ENCODE results near the gene LDHAL6B. TPM values are rescaled to one million over a fixed set of nuclear protein-coding genes. Genes with fewer than 3 reads are reported as not detected.

LDHAL6B gene
- total and polyA plus RNA-seq, 2 of the 8 experiments (the other 6 are each of a cell fraction or from before 2014, with no cell fraction given): not detected

DNA sequence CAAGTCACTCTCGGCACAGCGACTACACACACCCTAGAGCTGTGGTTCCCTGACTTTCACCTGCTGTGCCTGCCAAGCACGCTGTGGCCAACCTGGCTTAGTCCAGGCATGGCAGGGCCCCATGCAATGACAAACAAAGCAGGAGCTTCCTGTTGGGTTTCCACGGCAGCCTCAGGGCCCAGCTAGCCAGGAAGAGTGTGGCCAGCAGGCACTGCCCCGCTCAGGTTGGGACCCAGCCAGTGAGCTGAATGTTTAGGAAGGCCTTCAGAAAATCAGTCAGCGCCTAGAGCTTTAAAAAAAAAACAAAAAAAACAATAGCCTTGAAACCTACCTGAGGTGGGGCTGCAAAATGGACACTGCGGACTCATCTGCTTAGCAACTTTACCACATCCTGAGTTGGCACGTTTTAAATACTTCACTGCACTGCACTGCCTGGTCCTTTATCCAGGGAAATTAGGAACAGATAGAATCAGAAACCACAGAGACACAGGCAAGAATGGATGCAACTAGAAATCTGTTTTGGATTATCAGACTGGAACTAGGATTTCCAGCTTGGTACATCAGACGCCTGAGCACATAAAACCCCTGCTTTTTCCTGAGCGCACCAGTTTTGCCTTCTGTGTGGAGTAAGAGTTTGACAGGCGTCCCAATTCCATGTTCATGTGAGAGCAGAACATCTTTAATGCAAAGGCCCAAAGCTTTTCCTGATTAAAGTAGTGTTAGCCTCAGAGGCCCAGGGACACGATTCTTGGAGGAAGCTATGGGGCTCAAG, 36.2 kb upstream of the LDHAL6B start:
- H3K9me3 ChIP-seq (ENCODE audit: insufficient read depth in 2 of 2, low read depth in 1 of 2, low read length in 1 of 2): no peaks in the 10 kb centered on the region
- H2AK5ac ChIP-seq (ENCODE audit: low read depth, low read length): no peak overlapping the region
- H3K36me3 ChIP-seq (ENCODE audit: control insufficient read depth in 2 of 4, insufficient read depth in 4 of 4, low read length in 3 of 4): peaks cover 2 to 36% (median 8%) of the 10 kb centered on the region in 4 experiments; a peak in 6 of 8 replicates
- no peak overlapping the region for H3K4me2 ChIP-seq (ENCODE audit: insufficient read depth in 1 of 2, low read depth in 2 of 2, low read length in 2 of 2)
- no peak overlapping the region for H3K9ac ChIP-seq (replicated peaks in 1 of 4; ENCODE audit: extremely low read depth in 1 of 4, low read depth in 3 of 4, low read length in 3 of 4)
- H3K56ac ChIP-seq (replicated peaks; ENCODE audit: insufficient read length, low read depth, low read length): no peak overlapping the region
- no peak for TF ChIP-seq EGR1 (IDR thresholded peaks at IDR 0.05; ENCODE audit: borderline replicate concordance, low read depth, low read length)
- TF ChIP-seq SP1 (IDR thresholded peaks at IDR 0.05; ENCODE audit: low read depth, low read length): no peak
- TF ChIP-seq RNF2 (IDR thresholded peaks at IDR 0.05; ENCODE audit: borderline replicate concordance, low read depth, low read length, missing control alignments, poor library complexity, severe bottlenecking): no peak
- TF ChIP-seq, protein P1, sequence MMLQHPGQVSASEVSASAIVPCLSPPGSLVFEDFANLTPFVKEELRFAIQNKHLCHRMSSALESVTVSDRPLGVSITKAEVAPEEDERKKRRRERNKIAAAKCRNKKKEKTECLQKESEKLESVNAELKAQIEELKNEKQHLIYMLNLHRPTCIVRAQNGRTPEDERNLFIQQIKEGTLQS (IDR thresholded peaks at IDR 0.05; ENCODE audit: insufficient read depth, low read depth, low read length): no peak
- H2AFZ ChIP-seq (ENCODE audit: low read length): no peak overlapping the region
- no peak overlapping the region for H3K23ac ChIP-seq (ENCODE audit: insufficient read length)
- H4K20me1 ChIP-seq (replicated peaks in 1 of 2; ENCODE audit: control insufficient read depth in 1 of 2, insufficient read depth in 2 of 2, low read length in 2 of 2): peaks cover 0 to 1% of the 10 kb centered on the region in 2 experiments
- H3K4me3 ChIP-seq (ENCODE audit: extremely low read depth in 1 of 4, insufficient read depth in 2 of 4, low read depth in 3 of 4, low read length in 4 of 4): no peak overlapping the region
- H4K91ac ChIP-seq (replicated peaks; ENCODE audit: insufficient read length, low read length): no peak overlapping the region
- ChIA-PET POLR2A (ENCODE audit: partially characterized antibody) (interaction anchor here (0.6 to 1.1 kb wide), 3 partner anchors 71 to 358 kb away, joined by 3 to 5 read pairs (median 3); no protein-coding TSS in a partner anchor), CTCF (ENCODE audit: partially characterized antibody) (interaction anchor here (0.6 to 4.1 kb wide), 11 partner anchors 9 to 428 kb away, joined by 3 to 24 read pairs (median 3); no protein-coding TSS in a partner anchor)
- H4K5ac ChIP-seq (ENCODE audit: insufficient read length, low read depth, low read length): no peak overlapping the region
- no peak overlapping the region for H4K8ac ChIP-seq (ENCODE audit: extremely low read depth, insufficient read depth, low read length)
- no peak overlapping the region for H2BK12ac ChIP-seq (ENCODE audit: low read depth, low read length)
- DNase-seq (ENCODE audit: low read depth in 1 of 2, low spot score in 2 of 2) (no peak), FAIRE-seq (no peak)
- no peak overlapping the region for H2BK20ac ChIP-seq (ENCODE audit: low read length)
- no peak overlapping the region for H2BK120ac ChIP-seq (replicated peaks; ENCODE audit: low read depth, low read length)
- no peaks in the 10 kb centered on the region for H3K79me1 ChIP-seq (ENCODE audit: low read depth, low read length)
- H3K23me2 ChIP-seq (ENCODE audit: low read depth, low read length): no peaks in the 10 kb centered on the region
- no peak overlapping the region for H3K14ac ChIP-seq (ENCODE audit: insufficient read length)
- H2BK5ac ChIP-seq (ENCODE audit: low read depth, low read length): peak overlapping the region; percentile 68; the same call in 1 of the 2 replicates
- H3K4me1 ChIP-seq (replicated peaks in 1 of 4; ENCODE audit: control insufficient read depth in 3 of 4, insufficient read depth in 4 of 4, low read length in 3 of 4): no peaks in the 10 kb centered on the region
- 91% methylated on average over 12 of the region's 12 CpGs; no CpG with 5 or more reads in 1 of the 2 experiments for WGBS, 2 experiments (ENCODE audit: extremely low coverage in 1 of 2, insufficient coverage in 1 of 2, insufficient read length in 1 of 2, insufficient replicate concordance in 2 of 2, low coverage in 1 of 2, low lambda C conversion rate in 2 of 2, missing lambda C conversion rate in 1 of 2)
- no peak overlapping the region for H3K4ac ChIP-seq (replicated peaks; ENCODE audit: insufficient read length, low read depth, low read length)
- no peak overlapping the region for H3K18ac ChIP-seq (ENCODE audit: extremely low read depth, low read length)
- H2BK15ac ChIP-seq (ENCODE audit: low read length): no peak overlapping the region
- H3K27me3 ChIP-seq (replicated peaks in 1 of 4; ENCODE audit: control insufficient read depth in 3 of 4, extremely low read depth in 1 of 4, insufficient read depth in 3 of 4, low read length in 3 of 4): no peaks in the 10 kb centered on the region
- H3K79me2 ChIP-seq (ENCODE audit: control insufficient read depth in 1 of 2, insufficient read depth in 2 of 2, low read length in 2 of 2): no peaks in the 10 kb centered on the region
- H3K27ac ChIP-seq (ENCODE audit: low read depth, low read length): no peak overlapping the region

Data from H1 (cell line).